ENCODE data around the gene SNAI3. TPM values are rescaled to one million over a fixed set of nuclear protein-coding genes. Genes with fewer than 3 reads are reported as not detected.

Gene SNAI3
- total RNA-seq, 4 donors from 2014 or later, result 0.39 to 1.7 (median 1.1) TPM; not detected in 1

DNA sequence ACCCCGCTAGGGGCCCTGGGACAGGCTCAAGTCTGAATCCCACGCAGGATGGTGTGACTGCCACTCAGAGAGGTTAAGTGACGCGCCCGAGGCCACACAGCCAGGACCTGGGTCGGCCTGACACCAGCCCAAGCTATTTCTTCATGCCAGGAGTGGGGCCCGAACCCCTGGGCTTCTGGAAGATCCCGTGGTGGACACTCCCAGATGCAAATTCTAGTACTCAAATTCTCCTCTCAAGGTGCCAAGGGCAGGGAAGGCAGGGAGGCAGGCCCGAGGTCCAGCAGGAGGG is 42.7 kb downstream of the SNAI3 start:
- H3K36me3 ChIP-seq, result peaks cover 0 to 4% of the 10 kb centered on the region in 2 donors
- no peak overlapping the region for H3K4me3 ChIP-seq
- TF ChIP-seq, protein P1, sequence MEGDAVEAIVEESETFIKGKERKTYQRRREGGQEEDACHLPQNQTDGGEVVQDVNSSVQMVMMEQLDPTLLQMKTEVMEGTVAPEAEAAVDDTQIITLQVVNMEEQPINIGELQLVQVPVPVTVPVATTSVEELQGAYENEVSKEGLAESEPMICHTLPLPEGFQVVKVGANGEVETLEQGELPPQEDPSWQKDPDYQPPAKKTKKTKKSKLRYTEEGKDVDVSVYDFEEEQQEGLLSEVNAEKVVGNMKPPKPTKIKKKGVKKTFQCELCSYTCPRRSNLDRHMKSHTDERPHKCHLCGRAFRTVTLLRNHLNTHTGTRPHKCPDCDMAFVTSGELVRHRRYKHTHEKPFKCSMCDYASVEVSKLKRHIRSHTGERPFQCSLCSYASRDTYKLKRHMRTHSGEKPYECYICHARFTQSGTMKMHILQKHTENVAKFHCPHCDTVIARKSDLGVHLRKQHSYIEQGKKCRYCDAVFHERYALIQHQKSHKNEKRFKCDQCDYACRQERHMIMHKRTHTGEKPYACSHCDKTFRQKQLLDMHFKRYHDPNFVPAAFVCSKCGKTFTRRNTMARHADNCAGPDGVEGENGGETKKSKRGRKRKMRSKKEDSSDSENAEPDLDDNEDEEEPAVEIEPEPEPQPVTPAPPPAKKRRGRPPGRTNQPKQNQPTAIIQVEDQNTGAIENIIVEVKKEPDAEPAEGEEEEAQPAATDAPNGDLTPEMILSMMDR (IDR thresholded peaks at IDR 0.05), result no peak
- TF ChIP-seq EP300 (IDR thresholded peaks at IDR 0.05), result no peak
- no peak for TF ChIP-seq POLR2AphosphoS5 (IDR thresholded peaks at IDR 0.05)
- no peak for TF ChIP-seq POLR2A (IDR thresholded peaks at IDR 0.05)

GRCh38 chr16:88642881-88643643 is 43.2 kb downstream of the SNAI3 start:
- WGBS, 2 donors (ENCODE audit: low coverage in 1 of 2), result no CpG with 5 or more reads among the region's 58 CpGs

More for the DNA sequence above, 42.7 kb downstream of the SNAI3 start:
- no peak for ATAC-seq
- Histone ChIP-seq H3K4me1 (no peaks in the 10 kb centered on the region), H3K27ac (no peak overlapping the region), H3K27me3 (peaks cover 29% of the 10 kb centered on the region), H3K9me3 (no peaks in the 10 kb centered on the region)
- WGBS, 2 donors (ENCODE audit: low coverage in 1 of 2), result no CpG with 5 or more reads among the region's 9 CpGs

DNA sequence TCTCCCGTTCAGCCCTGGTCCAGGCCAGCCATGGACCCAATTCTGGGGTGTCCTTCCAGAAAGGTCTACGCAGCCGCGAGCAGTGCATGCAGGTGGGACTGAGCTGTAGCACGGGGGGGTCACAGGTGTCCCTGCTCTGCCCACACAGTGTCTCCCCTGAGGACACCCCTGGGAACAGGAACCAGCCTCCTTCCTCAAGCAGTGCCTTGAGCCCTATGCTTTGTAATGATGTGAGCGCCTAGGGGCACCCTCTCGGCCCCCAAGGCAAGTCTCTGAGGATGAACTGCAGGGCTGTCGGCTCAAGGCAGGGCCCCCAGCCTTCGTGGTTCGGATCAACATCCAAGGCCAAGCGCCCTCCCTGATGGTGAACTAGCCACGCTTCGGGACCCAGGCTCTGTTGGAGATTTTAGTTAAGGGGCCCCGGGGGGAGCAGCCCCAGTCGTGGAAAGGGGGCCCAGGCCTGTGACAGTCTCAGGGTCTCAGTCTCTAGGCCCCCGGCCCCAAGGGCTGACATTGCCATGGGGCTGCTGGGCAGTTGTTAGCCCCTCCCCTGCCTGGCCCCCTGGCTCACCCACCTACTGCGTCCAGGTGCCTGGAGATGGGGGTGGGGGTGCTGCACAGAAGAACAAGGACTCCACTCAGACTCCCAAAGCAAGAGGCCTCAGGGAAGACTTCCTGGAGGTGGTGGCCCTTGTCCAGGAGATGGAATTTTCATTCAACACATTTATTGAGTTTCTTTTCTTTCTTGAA is 45.6 kb downstream of the SNAI3 start:
- no peaks in the 10 kb centered on the region for H3K9me3 ChIP-seq
- no peak overlapping the region for H3K4me3 ChIP-seq
- no peak overlapping the region for H3K27ac ChIP-seq
- no peaks in the 10 kb centered on the region for H3K4me1 ChIP-seq
- peaks cover 0 to under 1% of the 10 kb centered on the region in 2 donors for H3K36me3 ChIP-seq
- peaks cover 58% of the 10 kb centered on the region for H3K27me3 ChIP-seq
- no peak for TF ChIP-seq POLR2A (IDR thresholded peaks at IDR 0.05)
- TF ChIP-seq, protein P1 (IDR thresholded peaks at IDR 0.05), result no peak
- TF ChIP-seq EP300 (IDR thresholded peaks at IDR 0.05), result no peak
- ATAC-seq, result no peak
- WGBS, 2 donors (ENCODE audit: low coverage in 1 of 2), result 59 to 68% methylated on average over 4 to 5 of the region's 17 CpGs

More at GRCh38 chr16:88642881-88643643, 43.2 kb downstream of the SNAI3 start:
- no peaks in the 10 kb centered on the region for H3K9me3 ChIP-seq
- TF ChIP-seq EP300 (IDR thresholded peaks at IDR 0.05) (no peak), POLR2A (IDR thresholded peaks at IDR 0.05) (no peak), POLR2AphosphoS5 (IDR thresholded peaks at IDR 0.05) (no peak)
- TF ChIP-seq, protein P1 (IDR thresholded peaks at IDR 0.05), result no peak
- H3K27me3 ChIP-seq, result peaks cover 34% of the 10 kb centered on the region
- H3K36me3 ChIP-seq, result peaks cover 0 to 4% of the 10 kb centered on the region in 2 donors
- no peak overlapping the region for H3K4me3 ChIP-seq
- ATAC-seq, result no peak
- no peak overlapping the region for H3K27ac ChIP-seq
- no peaks in the 10 kb centered on the region for H3K4me1 ChIP-seq

DNA sequence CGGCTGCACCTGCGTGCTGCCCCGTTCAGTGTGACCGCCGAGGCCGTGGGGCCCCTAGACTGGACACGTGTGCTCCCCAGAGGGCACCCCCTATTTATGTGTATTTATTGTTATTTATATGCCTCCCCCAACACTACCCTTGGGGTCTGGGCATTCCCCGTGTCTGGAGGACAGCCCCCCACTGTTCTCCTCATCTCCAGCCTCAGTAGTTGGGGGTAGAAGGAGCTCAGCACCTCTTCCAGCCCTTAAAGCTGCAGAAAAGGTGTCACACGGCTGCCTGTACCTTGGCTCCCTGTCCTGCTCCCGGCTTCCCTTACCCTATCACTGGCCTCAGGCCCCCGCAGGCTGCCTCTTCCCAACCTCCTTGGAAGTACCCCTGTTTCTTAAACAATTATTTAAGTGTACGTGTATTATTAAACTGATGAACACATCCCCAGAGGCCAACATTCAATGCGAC is 46.2 kb downstream of the SNAI3 start:
- no peak overlapping the region for H3K4me3 ChIP-seq
- H3K9me3 ChIP-seq, result no peaks in the 10 kb centered on the region
- WGBS, 2 donors (ENCODE audit: low coverage in 1 of 2), result 27 to 71% methylated on average over 1 to 12 of the region's 13 CpGs
- no peak overlapping the region for H3K27ac ChIP-seq
- TF ChIP-seq, protein P1 (IDR thresholded peaks at IDR 0.05), result no peak
- no peak for TF ChIP-seq POLR2A (IDR thresholded peaks at IDR 0.05)
- no peak for TF ChIP-seq EP300 (IDR thresholded peaks at IDR 0.05)
- no peaks in the 10 kb centered on the region for H3K36me3 ChIP-seq
- no peak for ATAC-seq
- peaks cover 64% of the 10 kb centered on the region for H3K27me3 ChIP-seq
- peaks cover 0 to 4% (median 0%) of the 10 kb centered on the region in 3 donors for H3K4me1 ChIP-seq

All from gastroesophageal sphincter (tissue), 4 donors.